Caki2 (cell line): Measurements from ENCODE around the gene MAN2B2. TPM values are rescaled to one million over a fixed set of nuclear protein-coding genes. Genes with fewer than 3 reads are reported as not detected.

Source experiments
- DNase-seq: peaks from one replicate; pipeline ENCODE4 v3.0.0-alpha.2; 2015; ENCODE audit warnings: low read depth
- in situ Hi-C: cut with HindIII; loops from 2 replicates; pipeline ENCODE4 v1.10.0; 2016; ENCODE audit warnings: low sequenced_read_pairs, low pct_unique_long_range_greater_than_20kb, mixed read lengths
- total RNA-seq: library from RNA; depleted of rRNA; stranded (reverse); fragments of >200 nt; shearing (Covaris generic); gene quantifications from 2 replicates; pipeline ENCODE4 v1.2.3, GENCODE V29; 2014; ENCODE audit warnings: low replicate concordance

The MAN2B2 gene
- total RNA-seq, 1 experiment from 2014 or later = 8.3 TPM

DNA sequence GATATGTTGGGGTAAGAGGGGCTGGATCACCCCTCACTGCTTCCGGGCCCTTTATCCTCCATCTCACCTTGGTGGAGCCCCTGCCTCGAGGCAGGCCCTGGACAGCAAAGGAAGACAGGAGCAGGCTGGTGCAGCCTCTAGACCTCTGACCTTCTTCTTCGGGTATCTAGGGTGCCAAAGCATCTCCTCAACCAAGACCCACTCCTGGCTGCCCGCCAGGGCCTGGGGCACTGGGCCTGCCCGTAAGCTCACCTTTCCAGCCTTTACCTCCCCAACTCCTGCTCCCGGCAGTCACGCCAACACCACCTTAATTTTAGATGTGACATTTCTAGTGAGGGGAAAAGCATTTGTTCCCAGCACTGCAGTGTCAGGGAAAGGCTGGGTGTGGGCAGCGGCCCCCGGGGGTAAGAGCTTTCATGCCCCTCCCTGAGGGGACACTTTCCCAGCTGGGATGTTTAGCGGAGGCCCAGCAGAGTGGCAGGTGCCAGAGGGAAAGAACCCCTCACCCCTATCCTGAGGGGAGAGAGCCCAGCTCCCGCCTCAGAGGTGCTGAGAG, 6.7 kb downstream of the MAN2B2 start:
- DNase-seq = no peak
- in situ Hi-C loops = no loop called here

DNA sequence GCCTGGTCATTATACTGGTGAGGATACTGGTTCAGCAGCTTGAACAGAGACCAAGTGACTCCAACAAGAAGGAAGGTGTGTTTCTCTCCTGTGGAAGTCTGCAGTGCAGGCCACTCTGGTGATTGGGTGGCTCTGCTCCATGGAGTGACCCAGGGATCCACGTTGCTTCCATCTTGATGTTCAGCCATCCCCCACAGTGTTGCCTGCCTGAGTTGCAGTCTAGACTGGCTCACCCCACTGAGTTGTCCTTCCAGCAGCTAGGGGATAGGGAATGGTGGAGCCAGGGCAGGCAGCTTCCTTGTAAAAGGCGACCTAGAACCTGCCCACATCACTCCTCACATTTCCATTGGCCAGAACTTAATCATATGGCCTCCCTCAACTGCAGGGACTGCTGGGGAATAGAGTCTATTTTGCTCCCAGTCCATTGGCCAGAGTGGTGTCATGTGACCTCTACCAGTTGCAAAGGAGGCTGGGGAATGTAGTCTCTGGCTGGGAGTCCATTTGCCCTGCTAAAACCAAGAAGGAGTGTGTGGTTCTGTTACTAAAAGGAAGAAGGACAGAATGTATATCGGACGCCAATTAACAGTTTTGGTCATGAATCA, 8.0 kb downstream of the MAN2B2 start:
- peak; percentile 73 for DNase-seq
- in situ Hi-C loops = no loop called here

- in situ Hi-C loops = no loop called here
- DNase-seq = no peak
Observed at GRCh38 chr4:6584865-6585264, 9.9 kb downstream of the MAN2B2 start.

GRCh38 chr4:6586715-6587325, 11.8 kb downstream of the MAN2B2 start:
- in situ Hi-C loops = no loop called here
- DNase-seq = no peak

DNA sequence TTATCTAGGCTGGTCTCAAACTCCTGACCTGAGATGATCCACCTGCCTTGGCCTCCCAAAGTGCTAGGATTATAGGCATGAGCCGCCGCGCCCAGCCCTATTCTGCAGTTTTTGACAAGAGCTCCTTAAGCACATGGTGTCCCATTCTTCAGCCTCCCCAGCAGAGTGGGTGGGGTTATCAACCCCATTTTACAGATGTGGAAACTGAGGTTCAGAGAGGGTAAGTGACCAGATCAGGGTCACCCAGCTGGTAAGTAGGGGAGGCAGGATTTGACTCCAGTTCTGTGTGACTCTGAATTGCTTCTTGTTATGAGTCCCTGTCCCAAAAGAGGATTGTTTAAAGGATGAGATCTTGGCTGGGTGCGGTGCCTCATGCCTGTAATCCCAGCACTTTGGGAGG, 14.5 kb downstream of the MAN2B2 start:
- in situ Hi-C loops = no loop called here
- no peak for DNase-seq

GRCh38 chr4:6591313-6591712, 16.3 kb downstream of the MAN2B2 start:
- in situ Hi-C loops = no loop called here

DNA sequence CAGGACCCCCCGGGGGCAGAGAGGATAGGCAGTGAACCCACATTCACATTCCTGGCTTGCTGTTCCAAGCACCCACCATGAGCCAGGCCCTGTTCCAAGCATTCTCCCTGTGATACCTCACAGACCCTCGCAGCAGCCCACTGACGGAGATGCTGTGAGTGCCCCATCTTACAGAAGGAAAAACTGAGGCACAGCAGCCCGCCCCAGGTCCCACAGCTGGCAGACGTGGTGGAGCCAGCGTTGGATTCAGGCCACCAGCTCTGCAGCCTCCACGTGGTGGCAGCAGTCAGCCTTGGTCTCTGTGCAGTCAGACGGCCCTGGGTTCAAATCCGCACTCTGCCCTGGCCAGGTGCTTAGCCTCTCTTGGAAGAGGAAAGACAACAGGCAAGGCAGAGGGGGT, 16.8 kb downstream of the MAN2B2 start:
- in situ Hi-C loops = no loop called here

More at GRCh38 chr4:6591313-6591712, 16.3 kb downstream of the MAN2B2 start:
- DNase-seq = no peak

GRCh38 chr4:6592804-6593563, 18.0 kb downstream of the MAN2B2 start:
- in situ Hi-C loops = no loop called here
- DNase-seq = no peak

More for the DNA sequence above, 16.8 kb downstream of the MAN2B2 start:
- DNase-seq = no peak

DNA sequence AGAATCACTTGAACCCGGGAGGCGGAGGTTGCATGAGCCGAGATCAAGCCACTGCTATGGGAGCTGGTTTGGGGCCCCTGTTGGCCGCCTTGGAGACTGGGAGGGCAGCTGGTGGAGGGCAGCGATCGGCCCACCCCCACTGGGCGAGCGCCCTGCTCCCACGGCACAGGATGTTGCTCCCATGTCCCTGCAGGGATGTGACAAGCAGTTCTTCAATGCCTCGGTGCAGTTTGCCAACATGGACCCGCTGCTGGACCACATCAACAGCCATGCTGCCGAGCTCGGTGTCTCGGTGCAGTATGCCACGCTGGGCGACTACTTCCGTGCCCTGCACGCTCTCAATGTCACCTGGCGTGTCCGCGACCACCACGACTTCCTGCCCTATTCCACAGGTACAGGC, 19.4 kb downstream of the MAN2B2 start:
- in situ Hi-C loops = no loop called here
- DNase-seq = no peak

- no peak for DNase-seq
- in situ Hi-C loops = no loop called here
Observed at GRCh38 chr4:6594826-6595355, 19.9 kb downstream of the MAN2B2 start.

GRCh38 chr4:6595897-6596537, 21.0 kb downstream of the MAN2B2 start:
- DNase-seq = peak; percentile 56
- in situ Hi-C loops = no loop called here

- no peak for DNase-seq
- in situ Hi-C loops = no loop called here
Observed at GRCh38 chr4:6596948-6597347, 22.0 kb downstream of the MAN2B2 start.

- no peak for DNase-seq
- in situ Hi-C loops = no loop called here
Observed at GRCh38 chr4:6598127-6598526, 23.1 kb downstream of the MAN2B2 start.

GRCh38 chr4:6598641-6599040, 23.7 kb downstream of the MAN2B2 start:
- in situ Hi-C loops = no loop called here
- DNase-seq = no peak

DNA sequence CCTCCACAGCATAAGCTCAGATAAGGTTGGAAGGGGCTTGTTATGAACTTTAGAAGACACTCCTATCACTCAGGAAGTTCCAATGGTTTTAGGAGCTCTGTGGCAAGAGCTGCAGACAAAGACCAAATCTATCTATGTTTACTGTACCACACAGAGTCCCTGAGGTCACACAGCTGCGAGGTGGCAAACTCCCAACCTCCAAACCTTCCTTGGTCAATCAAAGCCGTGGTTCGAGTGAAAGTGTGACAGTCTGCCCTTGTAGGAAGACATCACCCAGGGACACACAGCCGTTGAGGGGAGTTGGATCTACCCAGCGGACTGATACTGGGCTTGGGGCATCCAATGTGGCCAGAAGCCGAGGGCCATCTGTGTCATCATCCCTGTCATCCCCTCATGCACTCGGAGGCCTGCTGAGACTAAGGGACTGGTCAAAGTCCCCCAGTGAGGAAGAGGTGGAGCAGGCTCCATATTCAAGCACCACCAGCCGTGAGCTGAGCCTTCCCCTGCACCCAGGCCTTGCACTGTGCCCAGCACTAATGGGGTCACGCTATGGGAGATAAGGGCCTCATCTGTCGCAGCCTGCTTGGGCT, 26.8 kb downstream of the MAN2B2 start:
- no peak for DNase-seq
- in situ Hi-C loops = no loop called here

GRCh38 chr4:6602289-6602688, 27.3 kb downstream of the MAN2B2 start:
- in situ Hi-C loops = no loop called here
- DNase-seq = no peak

DNA sequence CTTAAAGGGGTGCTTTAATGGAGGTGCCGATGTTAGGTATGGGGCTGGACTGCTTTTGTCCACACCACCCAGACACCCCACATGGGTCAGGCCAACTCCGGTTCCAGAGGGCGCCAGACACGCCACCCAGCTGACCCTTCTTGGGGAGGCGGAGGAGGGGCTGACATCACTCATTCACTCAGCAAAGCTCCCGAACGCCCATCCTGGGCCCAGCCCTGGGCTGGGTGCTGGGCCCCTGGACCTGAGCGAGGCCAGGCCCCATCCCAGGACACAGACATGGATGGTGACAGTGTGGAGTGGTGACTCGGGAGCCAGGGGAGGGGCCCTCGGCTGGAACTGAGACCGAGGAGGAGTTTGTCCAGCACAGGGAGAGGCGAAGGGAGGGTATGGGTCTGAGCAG, 28.1 kb downstream of the MAN2B2 start:
- DNase-seq = no peak
- in situ Hi-C loops = no loop called here

DNA sequence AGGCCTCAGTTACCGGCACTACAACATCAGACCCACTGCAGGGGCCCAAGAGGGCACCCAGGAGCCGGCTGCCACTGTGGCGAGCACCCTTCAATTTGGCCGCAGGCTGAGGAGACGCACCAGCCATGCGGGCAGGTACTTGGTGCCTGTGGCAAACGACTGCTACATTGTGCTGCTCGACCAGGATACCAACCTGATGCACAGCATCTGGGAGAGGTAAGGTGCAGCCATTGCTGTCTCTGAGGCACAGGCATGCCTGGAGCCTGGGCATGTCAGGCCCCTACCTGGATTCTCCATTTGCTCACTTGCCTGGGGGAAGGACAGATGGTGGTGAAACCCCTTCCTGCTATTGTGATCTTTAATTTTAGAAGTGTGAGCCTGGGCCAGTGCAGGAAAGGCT, 30.1 kb downstream of the MAN2B2 start:
- DNase-seq = no peak
- in situ Hi-C loops = no loop called here
